ENCODE measurements around the gene E2F4. TPM values are rescaled to one million over a fixed set of nuclear protein-coding genes. Genes with fewer than 3 reads are reported as not detected.

The E2F4 gene
- total and polyA plus RNA-seq, 9 of the 15 experiments (the other 6 are each of a cell fraction or from before 2014, with no cell fraction given) = 9.7 to 139 (median 106) TPM

DNA sequence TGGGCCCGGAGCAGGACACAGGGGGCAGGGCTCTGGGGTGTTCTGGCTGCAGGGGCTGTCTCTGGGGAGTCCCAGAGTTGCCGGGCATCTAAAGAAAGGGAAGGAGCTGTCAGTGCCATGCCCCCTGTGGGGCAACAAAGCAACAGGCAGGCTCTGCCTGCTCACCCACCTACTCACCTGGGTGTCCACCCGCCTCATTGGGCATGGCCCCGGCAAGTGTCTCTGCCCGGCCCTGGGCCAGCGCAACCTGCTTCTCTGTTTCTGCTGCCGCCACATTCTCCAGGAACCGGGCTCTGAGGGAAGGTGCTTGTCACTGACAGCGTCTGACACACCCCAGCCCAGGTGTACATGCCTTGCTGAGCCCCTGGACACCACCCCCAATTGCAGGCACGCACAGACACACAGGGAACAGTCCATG lies 42.2 kb downstream of the E2F4 start (continued):
- TF ChIP-seq, protein P1, sequence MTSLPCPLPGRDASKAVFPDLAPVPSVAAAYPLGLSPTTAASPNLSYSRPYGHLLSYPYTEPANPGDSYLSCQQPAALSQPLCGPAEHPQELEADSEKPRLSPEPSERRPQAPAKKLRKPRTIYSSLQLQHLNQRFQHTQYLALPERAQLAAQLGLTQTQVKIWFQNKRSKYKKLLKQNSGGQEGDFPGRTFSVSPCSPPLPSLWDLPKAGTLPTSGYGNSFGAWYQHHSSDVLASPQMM (CRISPR knock-in tag; IDR thresholded peaks at IDR 0.05) = no peak
- TF ChIP-seq PHF8 (IDR thresholded peaks at IDR 0.05; ENCODE audit: borderline replicate concordance, low read length) (no peak), ZSCAN32 (CRISPR knock-in tag; IDR thresholded peaks at IDR 0.05) (no peak), TFAM (CRISPR knock-in tag; conservative IDR thresholded peaks at IDR 0.05) (no peak), ZKSCAN8 (CRISPR knock-in tag; IDR thresholded peaks at IDR 0.05) (no peak), ZNF507 (tag; conservative IDR thresholded peaks at IDR 0.05) (no peak), BRCA1 (IDR thresholded peaks at IDR 0.05) (no peak), BRCA1 (CRISPR knock-in tag; IDR thresholded peaks at IDR 0.05) (no peak), RB1 (IDR thresholded peaks at IDR 0.05; ENCODE audit: low read depth) (no peak), CC2D1A (IDR thresholded peaks at IDR 0.05) (no peak)
- TF ChIP-seq, protein P2, sequence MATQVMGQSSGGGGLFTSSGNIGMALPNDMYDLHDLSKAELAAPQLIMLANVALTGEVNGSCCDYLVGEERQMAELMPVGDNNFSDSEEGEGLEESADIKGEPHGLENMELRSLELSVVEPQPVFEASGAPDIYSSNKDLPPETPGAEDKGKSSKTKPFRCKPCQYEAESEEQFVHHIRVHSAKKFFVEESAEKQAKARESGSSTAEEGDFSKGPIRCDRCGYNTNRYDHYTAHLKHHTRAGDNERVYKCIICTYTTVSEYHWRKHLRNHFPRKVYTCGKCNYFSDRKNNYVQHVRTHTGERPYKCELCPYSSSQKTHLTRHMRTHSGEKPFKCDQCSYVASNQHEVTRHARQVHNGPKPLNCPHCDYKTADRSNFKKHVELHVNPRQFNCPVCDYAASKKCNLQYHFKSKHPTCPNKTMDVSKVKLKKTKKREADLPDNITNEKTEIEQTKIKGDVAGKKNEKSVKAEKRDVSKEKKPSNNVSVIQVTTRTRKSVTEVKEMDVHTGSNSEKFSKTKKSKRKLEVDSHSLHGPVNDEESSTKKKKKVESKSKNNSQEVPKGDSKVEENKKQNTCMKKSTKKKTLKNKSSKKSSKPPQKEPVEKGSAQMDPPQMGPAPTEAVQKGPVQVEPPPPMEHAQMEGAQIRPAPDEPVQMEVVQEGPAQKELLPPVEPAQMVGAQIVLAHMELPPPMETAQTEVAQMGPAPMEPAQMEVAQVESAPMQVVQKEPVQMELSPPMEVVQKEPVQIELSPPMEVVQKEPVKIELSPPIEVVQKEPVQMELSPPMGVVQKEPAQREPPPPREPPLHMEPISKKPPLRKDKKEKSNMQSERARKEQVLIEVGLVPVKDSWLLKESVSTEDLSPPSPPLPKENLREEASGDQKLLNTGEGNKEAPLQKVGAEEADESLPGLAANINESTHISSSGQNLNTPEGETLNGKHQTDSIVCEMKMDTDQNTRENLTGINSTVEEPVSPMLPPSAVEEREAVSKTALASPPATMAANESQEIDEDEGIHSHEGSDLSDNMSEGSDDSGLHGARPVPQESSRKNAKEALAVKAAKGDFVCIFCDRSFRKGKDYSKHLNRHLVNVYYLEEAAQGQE (IDR thresholded peaks at IDR 0.05; ENCODE audit: borderline replicate concordance) = no peak
- TF ChIP-seq, protein P2 (CRISPR knock-in tag; IDR thresholded peaks at IDR 0.05; ENCODE audit: low read depth) = no peak
- TF ChIP-seq, protein P3, sequence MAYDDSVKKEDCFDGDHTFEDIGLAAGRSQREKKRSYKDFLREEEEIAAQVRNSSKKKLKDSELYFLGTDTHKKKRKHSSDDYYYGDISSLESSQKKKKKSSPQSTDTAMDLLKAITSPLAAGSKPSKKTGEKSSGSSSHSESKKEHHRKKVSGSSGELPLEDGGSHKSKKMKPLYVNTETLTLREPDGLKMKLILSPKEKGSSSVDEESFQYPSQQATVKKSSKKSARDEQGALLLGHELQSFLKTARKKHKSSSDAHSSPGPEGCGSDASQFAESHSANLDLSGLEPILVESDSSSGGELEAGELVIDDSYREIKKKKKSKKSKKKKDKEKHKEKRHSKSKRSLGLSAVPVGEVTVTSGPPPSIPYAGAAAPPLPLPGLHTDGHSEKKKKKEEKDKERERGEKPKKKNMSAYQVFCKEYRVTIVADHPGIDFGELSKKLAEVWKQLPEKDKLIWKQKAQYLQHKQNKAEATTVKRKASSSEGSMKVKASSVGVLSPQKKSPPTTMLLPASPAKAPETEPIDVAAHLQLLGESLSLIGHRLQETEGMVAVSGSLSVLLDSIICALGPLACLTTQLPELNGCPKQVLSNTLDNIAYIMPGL (CRISPR knock-in tag; IDR thresholded peaks at IDR 0.05) = no peak
